OCI-LY3 (cell line): ENCODE measurements around the gene DNPH1.

ENCODE experiments used
- H2AFZ ChIP-seq: fragments of 200-600, 300-600 bp; shearing (Covaris generic); 2 replicates; pipeline ENCODE4 v1.6.0; 2014; ENCODE audit warnings: antibody characterized with exemption, low read depth, low read length
- H3K27ac ChIP-seq: fragments of 200-600, 300-600 bp; sonication (generic); 2 replicates; pipeline ENCODE4 v1.5.1; 2014; ENCODE audit warnings: mild to moderate bottlenecking, low read length, moderate library complexity, mixed read lengths
- H3K27me3 ChIP-seq: fragments of 200-600, 300-600 bp; sonication (generic); 2 replicates; pipeline ENCODE4 v1.6.1; 2014; ENCODE audit warnings: low read depth, low read length, mixed read lengths
- H3K36me3 ChIP-seq: fragments of 200-600, 300-600 bp; sonication (generic); replicated peaks from 2 replicates; pipeline ENCODE3; 2014; ENCODE audit warnings: low read depth, low read length, mixed read lengths
- H3K4me1 ChIP-seq: fragments of 300-600, 200-600 bp; sonication (generic); 2 replicates; pipeline ENCODE4 v1.6.1; 2014; ENCODE audit warnings: low read length, mixed read lengths
- H3K4me2 ChIP-seq: fragments of 200-600, 300-600 bp; sonication (generic); 2 replicates; pipeline ENCODE4 v1.6.1; 2014; ENCODE audit warnings: low read length, mixed read lengths
- H3K4me3 ChIP-seq: fragments of 300-600, 200-600 bp; sonication (generic); 2 replicates; pipeline ENCODE4 v1.5.1; 2014; ENCODE audit warnings: antibody characterized with exemption, mild to moderate bottlenecking, low read length, moderate library complexity
- H3K79me2 ChIP-seq: fragments of 300-600, 200-600 bp; shearing (Covaris generic); 2 replicates; pipeline ENCODE4 v1.6.1; 2014; ENCODE audit warnings: mild to moderate bottlenecking, low read length, mixed read lengths
- H3K9ac ChIP-seq: fragments of 300-600, 200-600 bp; shearing (Covaris generic); 2 replicates; pipeline ENCODE4 v1.6.0; 2014; ENCODE audit warnings: mild to moderate bottlenecking, low read length, moderate library complexity
- H3K9me3 ChIP-seq: fragments of 200-600, 300-600 bp; shearing (Covaris generic); 2 replicates; pipeline ENCODE4 v1.6.1; 2014; ENCODE audit warnings: low read length, mixed read lengths; ENCODE audit not compliant: insufficient read depth
- H4K20me1 ChIP-seq: fragments of 200-600, 300-600 bp; sonication (generic); 2 replicates; pipeline ENCODE4 v1.6.1; 2016; ENCODE audit warnings: low read length, mixed read lengths; ENCODE audit not compliant: insufficient read depth
- CTCF ChIP-seq: fragments of 200-600, 300-600 bp; sonication (generic); IDR thresholded peaks from 2 replicates; pipeline ENCODE4 v1.5.1; 2014; ENCODE audit warnings: antibody characterized with exemption, low read length, low read depth
- EZH2phosphoT487 ChIP-seq: fragments of 200-600 bp; shearing (Covaris generic); IDR thresholded peaks from 2 replicates; pipeline ENCODE4 v1.6.1; 2018; ENCODE audit warnings: antibody characterized with exemption, mixed run types, low read depth

DNPH1 gene

GRCh38 chr6:43262000-43262779 lies 32.9 kb upstream of the DNPH1 start:
- Histone ChIP-seq H3K4me2 (no peak overlapping the region), H3K4me1 (peaks cover 20% of the 10 kb centered on the region), H3K36me3 (no peaks in the 10 kb centered on the region), H3K79me2 (no peaks in the 10 kb centered on the region), H2AFZ (no peak overlapping the region), H3K27me3 (no peaks in the 10 kb centered on the region), H3K4me3 (no peak overlapping the region), H3K9ac (no peak overlapping the region), H4K20me1 (no peaks in the 10 kb centered on the region), H3K27ac (no peak overlapping the region), H3K9me3 (no peaks in the 10 kb centered on the region)
- TF ChIP-seq CTCF (no peak), EZH2phosphoT487 (no peak)

GRCh38 chr6:43261198-43261597 lies 31.9 kb upstream of the DNPH1 start:
- Histone ChIP-seq H3K79me2 (no peaks in the 10 kb centered on the region), H3K27me3 (no peaks in the 10 kb centered on the region), H3K4me2 (no peak overlapping the region), H3K9ac (no peak overlapping the region), H3K9me3 (no peaks in the 10 kb centered on the region), H2AFZ (no peak overlapping the region), H4K20me1 (no peaks in the 10 kb centered on the region), H3K27ac (no peak overlapping the region), H3K4me3 (no peak overlapping the region), H3K4me1 (peaks cover 18% of the 10 kb centered on the region), H3K36me3 (no peaks in the 10 kb centered on the region)
- no peak for TF ChIP-seq EZH2phosphoT487
- TF ChIP-seq CTCF = no peak

GRCh38 chr6:43260791-43261190 lies 31.5 kb upstream of the DNPH1 start:
- Histone ChIP-seq H3K4me1 (peaks cover 18% of the 10 kb centered on the region), H3K79me2 (no peaks in the 10 kb centered on the region), H3K4me3 (no peak overlapping the region), H3K27me3 (no peaks in the 10 kb centered on the region), H3K9ac (no peak overlapping the region), H3K9me3 (no peaks in the 10 kb centered on the region), H3K36me3 (no peaks in the 10 kb centered on the region), H3K4me2 (no peak overlapping the region), H4K20me1 (no peaks in the 10 kb centered on the region), H3K27ac (no peak overlapping the region), H2AFZ (no peak overlapping the region)
- TF ChIP-seq CTCF (no peak), EZH2phosphoT487 (no peak)

- Histone ChIP-seq H3K4me3 (no peak overlapping the region), H3K4me2 (no peak overlapping the region), H3K79me2 (no peaks in the 10 kb centered on the region), H3K27me3 (no peaks in the 10 kb centered on the region), H2AFZ (no peak overlapping the region), H3K9ac (no peak overlapping the region), H3K36me3 (no peaks in the 10 kb centered on the region), H3K27ac (no peak overlapping the region), H3K9me3 (no peaks in the 10 kb centered on the region), H4K20me1 (no peaks in the 10 kb centered on the region), H3K4me1 (peaks cover 18% of the 10 kb centered on the region)
- TF ChIP-seq EZH2phosphoT487 (no peak), CTCF (no peak)
Measured at GRCh38 chr6:43258807-43259686, 29.8 kb upstream of the DNPH1 start.
